IMR-90 (cell line): ENCODE data around the gene PSD2. TPM values are rescaled to one million over a fixed set of nuclear protein-coding genes. Genes with fewer than 3 reads are reported as not detected.

Source experiments
- ATAC-seq: fragments of 200-7000 bp; cut with Tn5 transposase; 2 replicates; pipeline ENCODE4 v1.9.1; 2020; ENCODE audit warnings: low read depth, mild to moderate bottlenecking, moderate library complexity
- BruUV-seq: library from RNA; stranded (reverse); fragments of 400-500 nt; replicated peaks from 2 replicates; lab custom pipeline; 2021; lab: Mats Ljungman, UMichigan
- CTCF ChIA-PET: fragments of 300-600 bp; formaldehyde crosslinking; extraction: SDS; loops from one replicate; lab custom pipeline; 2021; ENCODE audit warnings: antibody characterized with exemption; lab: Yijun Ruan, JAX
- POLR2A ChIA-PET: fragments of 300-600 bp; sonication (Branson Sonifier 250); formaldehyde crosslinking; loops from one replicate; lab custom pipeline; 2022; ENCODE audit warnings: antibody characterized with exemption; ENCODE audit not compliant: unreplicated experiment; lab: Charles Lee
- DNase-seq: peaks from one replicate; pipeline ENCODE4 v3.0.0; 2013
- H2AFZ ChIP-seq: replicated peaks from 2 replicates; pipeline ENCODE3; 2013; ENCODE audit warnings: low read length, mild to moderate bottlenecking; ENCODE audit not compliant: poor library complexity
- H2AK5ac ChIP-seq: 2 replicates; pipeline ENCODE4 v1.6.1; 2013; ENCODE audit warnings: low read depth, low read length, inconsistent platforms
- H2AK9ac ChIP-seq: replicated peaks from 2 replicates; pipeline ENCODE3; 2013; ENCODE audit warnings: mild to moderate bottlenecking, low read depth, low read length, moderate library complexity; ENCODE audit not compliant: poor library complexity
- H2BK120ac ChIP-seq: 2 replicates; pipeline ENCODE4 v1.6.1; 2013; ENCODE audit warnings: low read depth, low read length, inconsistent platforms
- H2BK15ac ChIP-seq: 3 replicates; pipeline ENCODE4 v1.6.1; 2013; ENCODE audit warnings: low read depth, low read length, inconsistent platforms
- H2BK20ac ChIP-seq: 2 replicates; pipeline ENCODE4 v1.6.1; 2013; ENCODE audit warnings: low read depth, mild to moderate bottlenecking, inconsistent platforms, low read length, moderate library complexity
- H2BK5ac ChIP-seq: 2 replicates; pipeline ENCODE4 v1.6.1; 2013; ENCODE audit warnings: mild to moderate bottlenecking, low read depth, low read length, inconsistent platforms; ENCODE audit not compliant: poor library complexity, severe bottlenecking
- H3K14ac ChIP-seq: replicated peaks from 2 replicates; pipeline ENCODE4 v1.6.1; 2013; ENCODE audit warnings: low read depth, low read length, inconsistent platforms
- H3K18ac ChIP-seq: 2 replicates; pipeline ENCODE4 v1.6.1; 2013; ENCODE audit warnings: low read depth, low read length, control low read depth
- H3K23ac ChIP-seq: 2 replicates; pipeline ENCODE4 v1.6.1; 2013; ENCODE audit warnings: low read depth, low read length, inconsistent platforms
- H3K27ac ChIP-seq: 2 replicates; pipeline ENCODE4 v1.5.1; 2013; ENCODE audit warnings: mild to moderate bottlenecking, control low read depth, low read length; ENCODE audit not compliant: insufficient read depth
- H3K27me3 ChIP-seq: 2 replicates; pipeline ENCODE4 v1.6.1; 2013; ENCODE audit warnings: low read length; ENCODE audit not compliant: control insufficient read depth, insufficient read depth
- H3K36me3 ChIP-seq: 2 replicates; pipeline ENCODE4 v1.6.1; 2013; ENCODE audit warnings: low read length, mixed read lengths; ENCODE audit not compliant: control insufficient read depth, insufficient read depth
- H3K4ac ChIP-seq: 2 replicates; pipeline ENCODE4 v1.6.1; 2013; ENCODE audit warnings: low read depth, low read length, inconsistent platforms
- H3K4me1 ChIP-seq: 2 replicates; pipeline ENCODE4 v1.6.1; 2013; ENCODE audit warnings: low read length, mixed read lengths; ENCODE audit not compliant: control insufficient read depth, insufficient read depth
- H3K4me2 ChIP-seq: 2 replicates; pipeline ENCODE4 v1.6.1; 2013; ENCODE audit warnings: low read depth, mild to moderate bottlenecking, control low read depth, low read length, moderate library complexity
- H3K4me3 ChIP-seq: 2 replicates; pipeline ENCODE4 v1.5.1; 2013; ENCODE audit warnings: low read depth, mild to moderate bottlenecking, control low read depth, low read length, moderate library complexity; ENCODE audit not compliant: insufficient read depth
- H3K56ac ChIP-seq: 2 replicates; pipeline ENCODE4 v1.6.1; 2013; ENCODE audit warnings: low read length, inconsistent platforms; ENCODE audit not compliant: insufficient read depth; ENCODE audit errors: extremely low read depth
- H3K79me1 ChIP-seq, 2 experiments: 2 replicates each; pipeline ENCODE4 v1.6.1; 2013; ENCODE audit warnings: low read length in 2 of 2, inconsistent platforms in 1 of 2, low read depth in 1 of 2
- H3K9ac ChIP-seq: 2 replicates; pipeline ENCODE4 v1.6.1; 2013; ENCODE audit warnings: low read depth, low read length, control low read depth
- H3K9me1 ChIP-seq: 2 replicates; pipeline ENCODE4 v1.6.1; 2013; ENCODE audit warnings: low read length, inconsistent platforms; ENCODE audit not compliant: insufficient read depth
- H3K9me3 ChIP-seq: 2 replicates; pipeline ENCODE4 v1.6.1; 2013; ENCODE audit warnings: low read length; ENCODE audit not compliant: control insufficient read depth, insufficient read depth
- H4K20me1 ChIP-seq: 2 replicates; pipeline ENCODE4 v1.6.1; 2013; ENCODE audit warnings: low read length, inconsistent platforms; ENCODE audit not compliant: insufficient read depth
- H4K5ac ChIP-seq: 2 replicates; pipeline ENCODE4 v1.6.1; 2013; ENCODE audit warnings: mild to moderate bottlenecking, low read depth, low read length, control low read depth
- H4K8ac ChIP-seq, 2 experiments: 2 replicates each; pipeline ENCODE4 v1.6.1; 2013; ENCODE audit warnings: low read depth in 2 of 2, low read length in 2 of 2, control low read depth in 1 of 2, inconsistent platforms in 1 of 2
- H4K91ac ChIP-seq: 2 replicates; pipeline ENCODE4 v1.6.1; 2013; ENCODE audit warnings: low read depth, low read length, inconsistent platforms; ENCODE audit not compliant: insufficient read depth
- BHLHE40 ChIP-seq: fragments of 150-350 bp; IDR thresholded peaks from 2 replicates; pipeline ENCODE4 v1.6.1; 2016; ENCODE audit warnings: mild to moderate bottlenecking, low read depth, low read length
- CHD1 ChIP-seq: IDR thresholded peaks from 2 replicates; pipeline ENCODE4 v1.6.1; 2012; ENCODE audit warnings: low read depth, low read length, improper control_type of control experiment
- CTCF ChIP-seq: conservative IDR thresholded peaks from 2 replicates; pipeline ENCODE4 v1.5.1; 2012; ENCODE audit warnings: mild to moderate bottlenecking, low read depth, low read length, improper control_type of control experiment
- ELK1 ChIP-seq: fragments of 150-350 bp; IDR thresholded peaks from 2 replicates; pipeline ENCODE4 v1.6.1; 2016; ENCODE audit warnings: low read depth, mild to moderate bottlenecking, low read length, moderate library complexity, borderline replicate concordance
- FOS ChIP-seq: fragments of 150-350 bp; IDR thresholded peaks from 2 replicates; pipeline ENCODE4 v1.6.1; 2016; ENCODE audit warnings: low read depth, low read length
- MAZ ChIP-seq: IDR thresholded peaks from 2 replicates; pipeline ENCODE4 v1.6.1; 2012; ENCODE audit warnings: low read depth, mild to moderate bottlenecking, low read length, improper control_type of control experiment, moderate library complexity, borderline replicate concordance
- MXI1 ChIP-seq: IDR thresholded peaks from 2 replicates; pipeline ENCODE4 v1.6.1; 2012; ENCODE audit warnings: low read depth, mild to moderate bottlenecking, low read length, moderate library complexity, borderline replicate concordance
- NFE2L2 ChIP-seq: fragments of 150-350 bp; IDR thresholded peaks from 2 replicates; pipeline ENCODE4 v1.6.1; 2016; ENCODE audit warnings: low read depth, mild to moderate bottlenecking, low read length
- POLR2A ChIP-seq: IDR thresholded peaks from 2 replicates; pipeline ENCODE4 v1.6.1; 2012; ENCODE audit warnings: mild to moderate bottlenecking, low read depth, low read length
- RAD21 ChIP-seq: IDR thresholded peaks from 2 replicates; pipeline ENCODE4 v1.6.1; 2012; ENCODE audit warnings: low read length, improper control_type of control experiment
- RFX5 ChIP-seq: IDR thresholded peaks from 2 replicates; pipeline ENCODE4 v1.8.0; 2012; ENCODE audit warnings: low read depth, mild to moderate bottlenecking, low read length, moderate library complexity
- SMC3 ChIP-seq: fragments of 150-350 bp; IDR thresholded peaks from 2 replicates; pipeline ENCODE4 v1.6.1; 2016; ENCODE audit warnings: low read depth, mild to moderate bottlenecking, antibody characterized with exemption, low read length, moderate library complexity
- USF2 ChIP-seq: fragments of 150-350 bp; IDR thresholded peaks from 2 replicates; pipeline ENCODE4 v1.6.1; 2017; ENCODE audit warnings: mild to moderate bottlenecking, antibody characterized with exemption, low read length, low read depth
- WGBS, 2 experiments: methylation state at CpG; one replicate each; pipeline versions ENCODE4 v1.1.5 to v1.1.7; 2013; ENCODE audit warnings: missing lambda C conversion rate in 2 of 2; ENCODE audit not compliant: insufficient read length in 1 of 2; ENCODE audit errors: extremely low coverage in 2 of 2; 5-methylcytosine and 5-hydroxymethylcytosine counted together
- dilution Hi-C: fragments of 300-500 bp; cut with HindIII; formaldehyde crosslinking; loops from one replicate; pipeline ENCODE4 v1.14.3; 2018; ENCODE audit warnings: low sequenced_read_pairs; ENCODE audit not compliant: unreplicated experiment
- in situ Hi-C: fragments of 300-500 bp; cut with MboI; formaldehyde crosslinking; loops from 3 replicates; pipeline ENCODE4 v1.14.3; 2019; ENCODE audit warnings: low sequenced_read_pairs, inconsistent platforms, mixed read lengths
- intact Hi-C: fragments of 100-400 bp; cut with micrococcal nuclease; formaldehyde crosslinking; loops from 2 replicates; pipeline ENCODE4 v1.10.0; 2022
- polyA plus RNA-seq, 3 experiments: library from polyadenylated mRNA; depleted of rRNA; stranded (reverse); fragments of >200 nt; gene quantifications; 2 replicates each; pipeline ENCODE4 v1.2.3, GENCODE V29; 2012; ENCODE audit warnings: low replicate concordance in 1 of 3
- total RNA-seq: library from RNA; depleted of rRNA; stranded (reverse); fragments of >200 nt; gene quantifications from 2 replicates; pipeline ENCODE4 v1.2.3, GENCODE V29; 2012

PSD2 gene
- total and polyA plus RNA-seq, 2 of the 4 experiments (the other 2 are of a cell fraction), result 0.05 TPM; not detected in 1

- peak; percentile 88 for TF ChIP-seq MAZ
- TF ChIP-seq POLR2A, result no peak
- no peak for TF ChIP-seq RFX5
Measured at GRCh38 chr5:139774980-139775661, 20.5 kb upstream of the PSD2 start (continued).

GRCh38 chr5:139775872-139776271 lies 19.7 kb upstream of the PSD2 start:
- no peak overlapping the region for H3K4ac ChIP-seq
- no peak overlapping the region for H4K8ac ChIP-seq
- no peak overlapping the region for H4K91ac ChIP-seq
- CTCF ChIA-PET, result interaction anchor here (0.6 to 1.4 kb wide), 6 partner anchors 11 to 353 kb away, joined by 3 to 8 read pairs (median 4); no protein-coding TSS in a partner anchor
- no peaks in the 10 kb centered on the region for H3K4me1 ChIP-seq
- H3K27ac ChIP-seq, result no peak overlapping the region
- in situ Hi-C loops (loop anchor here (25.0 kb wide), 1 partner anchor 586 kb away; the partner anchor contains the start of gene SLC4A9), dilution Hi-C loops (no loop called here), intact Hi-C loops (no loop called here)
- POLR2A ChIA-PET, result no interaction called here
- H2BK15ac ChIP-seq, result no peak overlapping the region
- no CpG with 5 or more reads among the region's 7 CpGs for WGBS, 2 experiments
- no peak overlapping the region for H3K4me3 ChIP-seq
- H2AK9ac ChIP-seq, result no peak overlapping the region
- H3K23ac ChIP-seq, result no peak overlapping the region
- no peak overlapping the region for H3K9ac ChIP-seq
- no peak overlapping the region for H4K5ac ChIP-seq
- BruUV-seq, result no TSS peak
- no peak overlapping the region for H3K4me2 ChIP-seq
- H3K56ac ChIP-seq, result no peak overlapping the region
- no peak overlapping the region for H2BK120ac ChIP-seq
- no peak overlapping the region for H2BK5ac ChIP-seq
- H2AK5ac ChIP-seq, result no peak overlapping the region
- no peak overlapping the region for H2AFZ ChIP-seq
- H3K9me1 ChIP-seq, result peaks cover 4% of the 10 kb centered on the region; the same call in 1 of the 2 replicates
- no peaks in the 10 kb centered on the region for H3K36me3 ChIP-seq
- no peak overlapping the region for H3K18ac ChIP-seq
- H3K79me1 ChIP-seq, result no peaks in the 10 kb centered on the region
- H3K14ac ChIP-seq, result no peak overlapping the region
- H3K9me3 ChIP-seq, result no peaks in the 10 kb centered on the region
- no peak for ATAC-seq
- peaks cover 40% of the 10 kb centered on the region for H3K27me3 ChIP-seq
- no peak overlapping the region for H2BK20ac ChIP-seq
- no peak for DNase-seq
- H4K20me1 ChIP-seq, result no peaks in the 10 kb centered on the region
- TF ChIP-seq CTCF, result no peak
- no peak for TF ChIP-seq MXI1
- TF ChIP-seq CHD1, result no peak
- TF ChIP-seq POLR2A, result no peak
- TF ChIP-seq BHLHE40, result no peak
- no peak for TF ChIP-seq RFX5
- TF ChIP-seq SMC3, result no peak
- no peak for TF ChIP-seq FOS
- TF ChIP-seq RAD21, result no peak
- TF ChIP-seq USF2, result no peak
- no peak for TF ChIP-seq NFE2L2
- no peak for TF ChIP-seq ELK1
